K562 (cell line): ENCODE data around the gene PON2. TPM values are rescaled to one million over a fixed set of nuclear protein-coding genes. Genes with fewer than 3 reads are reported as not detected.
A peak's percentile ranks its signal among the peaks of the same experiment; 100 is the strongest.

Experiments used
- ARID1B ChIP-seq: fragments of 450-650 bp; IDR thresholded peaks from 2 replicates; pipeline ENCODE4 v1.6.1; 2016; ENCODE audit warnings: antibody characterized with exemption, mild to moderate bottlenecking, inconsistent platforms
- CBX2 ChIP-seq: fragments of 200-600 bp; sonication (generic); IDR thresholded peaks from one replicate; pipeline ENCODE4 v1.6.1; 2012; ENCODE audit warnings: mild to moderate bottlenecking, low read length, inconsistent platforms; ENCODE audit not compliant: insufficient read depth, poor library complexity, severe bottlenecking
- CC2D1A ChIP-seq: fragments of 450-650 bp; IDR thresholded peaks from 2 replicates; pipeline ENCODE4 v1.6.1; 2017; ENCODE audit warnings: mild to moderate bottlenecking
- MCM3 ChIP-seq: fragments of 450-650 bp; IDR thresholded peaks from 2 replicates; pipeline ENCODE4 v1.6.1; 2016
- MXI1 ChIP-seq: IDR thresholded peaks from 2 replicates; pipeline ENCODE4 v1.6.1; 2011; ENCODE audit warnings: low read depth, mild to moderate bottlenecking, improper control_type of control experiment, low read length
- PBX2 ChIP-seq, 2 experiments: IDR thresholded peaks in 1 of 2; conservative IDR thresholded peaks in 1 of 2; 2 replicates each; pipeline ENCODE4 v1.6.1; 2016; ENCODE audit warnings: low read depth in 2 of 2, mild to moderate bottlenecking in 1 of 2, missing compliant biosample characterization in 1 of 2, missing genetic modification characterization in 1 of 2, moderate library complexity in 1 of 2
- PKNOX1 ChIP-seq: fragments of 450-650 bp; IDR thresholded peaks from 2 replicates; pipeline ENCODE4 v1.6.1; 2016
- PREB ChIP-seq: sonication (generic); formaldehyde crosslinking; IDR thresholded peaks from 2 replicates; pipeline ENCODE4 v1.8.1; 2023; ENCODE audit warnings: mild to moderate bottlenecking, missing genetic modification reagents
- SIRT6 ChIP-seq: IDR thresholded peaks from one replicate; pipeline ENCODE4 v1.6.1; 2012; ENCODE audit warnings: low read depth, mild to moderate bottlenecking, control low read depth, inconsistent platforms, low read length, moderate library complexity
- SRSF9 ChIP-seq: fragments of 200-400 bp; formaldehyde crosslinking; IDR thresholded peaks from 2 replicates; pipeline ENCODE4 v1.6.1; 2017; ENCODE audit warnings: low read depth, low read length, borderline replicate concordance
- XRCC5 ChIP-seq: fragments of 200-400 bp; formaldehyde crosslinking; IDR thresholded peaks from 2 replicates; pipeline ENCODE4 v1.6.1; 2017; ENCODE audit warnings: low read depth, mild to moderate bottlenecking, low read length
- ZFX ChIP-seq: sonication (generic); formaldehyde crosslinking; IDR thresholded peaks from 2 replicates; pipeline ENCODE4 v1.8.0; 2022; ENCODE audit warnings: mild to moderate bottlenecking, missing genetic modification reagents, moderate library complexity
- ZNF280A ChIP-seq: fragments of 450-650 bp; IDR thresholded peaks from 2 replicates; pipeline ENCODE4 v1.6.1; 2018; ENCODE audit warnings: mild to moderate bottlenecking, low read depth; ENCODE audit not compliant: partially characterized antibody
- ZNF3 ChIP-seq: fragments of 250-450 bp; sonication (Bioruptor Pico); IDR thresholded peaks from 2 replicates; pipeline ENCODE4 v1.5.0; 2021; ENCODE audit warnings: mild to moderate bottlenecking, moderate library complexity
- ZNF639 ChIP-seq, 2 experiments: fragments of 200-800 bp in 1 of 2; sonication (Bioruptor generic) in 1 of 2; sonication (generic) in 1 of 2; formaldehyde crosslinking in 1 of 2; IDR thresholded peaks in 1 of 2; conservative IDR thresholded peaks in 1 of 2; 2 replicates each; pipeline versions ENCODE4 v1.5.0 to v1.6.1; 2016 to 2020; ENCODE audit warnings: missing compliant biosample characterization in 1 of 2, missing genetic modification characterization in 1 of 2, missing genetic modification reagents in 1 of 2
- ZNF695 ChIP-seq: fragments of 450-650 bp; formaldehyde crosslinking; IDR thresholded peaks from 2 replicates; pipeline ENCODE4 v1.4.0; 2020; ENCODE audit warnings: mild to moderate bottlenecking, moderate library complexity
- polyA plus RNA-seq, 8 experiments: library from polyadenylated mRNA; depleted of rRNA in 4 of 8; stranded (reverse) in 5 of 8; unstranded in 3 of 8; fragments of >200 nt; fragmentation: Nextera tagmentation in 2 of 8; fragmentation: Illumina TruSeq in 1 of 8; extraction: Ambion mirVana in 2 of 8; extraction: Trizol in 1 of 8; gene quantifications; 2 replicates each; pipeline versions ENCODE4 v1.2.1 to v1.2.3, GENCODE V29; 2011 to 2014; ENCODE audit warnings: inconsistent platforms in 1 of 8, missing spikeins in 1 of 8
- total RNA-seq, 7 experiments: library from RNA; depleted of rRNA in 6 of 7; stranded (reverse); fragments of >200 nt in 6 of 7; fragmentation: Illumina TruSeq in 2 of 7; extraction: Trizol in 2 of 7; gene quantifications; 2 replicates each; pipeline versions ENCODE4 v1.2.1 to v1.2.3, GENCODE V29; 2011 to 2021; ENCODE audit warnings: low replicate concordance in 1 of 7

PON2 gene
- total and polyA plus RNA-seq, 9 of the 15 experiments (the other 6 are each of a cell fraction or from before 2014, with no cell fraction given): 8.5 to 30.1 (median 21.9) TPM

GRCh38 chr7:95398155-95398940, 36.5 kb downstream of the PON2 start (continued):
- TF ChIP-seq MXI1 (no peak), ZFX (CRISPR knock-in tag) (no peak), CC2D1A (no peak), PKNOX1 (peak; percentile 68), ZNF639 (CRISPR knock-in tag; conservative IDR thresholded peaks at IDR 0.05 in 1 of 2, IDR thresholded peaks at IDR 0.05 in 1 of 2) (no peak), ZNF280A (no peak), ARID1B (peak; percentile 24), MCM3 (no peak), ZNF695 (no peak), SRSF9 (no peak), PREB (CRISPR knock-in tag) (no peak), ZNF3 (no peak), XRCC5 (no peak), CBX2 (no peak), PBX2 (CRISPR knock-in tag; IDR thresholded peaks at IDR 0.05; ENCODE audit: low read depth) (no peak), PBX2 (tag; conservative IDR thresholded peaks at IDR 0.05; ENCODE audit: low read depth) (peak; percentile 77), SIRT6 (no peak)
